ENCODE results near the gene NDUFS8.

Gene NDUFS8

DNA sequence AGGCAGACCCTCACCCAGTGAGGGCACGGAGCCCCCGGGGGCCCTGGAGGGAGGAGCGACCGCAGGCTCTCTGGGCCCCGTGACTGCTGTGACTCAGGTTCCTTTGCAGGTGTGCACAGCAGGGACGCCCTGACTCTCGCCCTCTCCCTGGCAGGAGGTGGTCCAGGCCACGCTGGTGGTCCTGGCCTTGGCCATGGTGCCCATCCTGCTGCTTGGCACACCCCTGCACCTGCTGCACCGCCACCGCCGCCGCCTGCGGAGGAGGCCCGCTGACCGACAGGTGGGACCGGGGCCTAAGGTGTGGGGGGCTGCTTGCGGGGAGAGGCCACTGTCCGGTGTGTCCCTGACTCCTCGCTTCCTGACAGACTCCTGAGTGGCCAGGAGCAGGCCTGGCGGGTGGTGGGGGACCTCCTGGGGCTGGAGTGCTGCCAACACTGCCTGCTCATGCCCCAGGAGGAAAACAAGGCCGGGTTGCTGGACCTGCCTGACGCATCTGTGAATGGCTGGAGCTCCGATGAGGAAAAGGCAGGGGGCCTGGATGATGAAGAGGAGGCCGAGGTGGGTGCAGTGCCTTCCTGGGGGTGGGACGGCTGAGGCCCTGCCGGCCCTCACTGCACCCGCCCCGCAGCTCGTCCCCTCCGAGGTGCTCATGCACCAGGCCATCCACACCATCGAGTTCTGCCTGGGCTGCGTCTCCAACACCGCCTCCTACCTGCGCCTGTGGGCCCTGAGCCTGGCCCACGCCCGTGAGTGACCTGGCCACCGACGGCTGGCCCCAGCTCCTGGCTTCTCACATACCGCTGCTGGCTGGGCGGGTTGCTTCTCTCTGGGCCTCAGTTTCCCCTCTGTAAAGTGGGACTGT is 19.3 kb downstream of the NDUFS8 start:
- no peak for DNase-seq (ENCODE audit: low read depth)

DNA sequence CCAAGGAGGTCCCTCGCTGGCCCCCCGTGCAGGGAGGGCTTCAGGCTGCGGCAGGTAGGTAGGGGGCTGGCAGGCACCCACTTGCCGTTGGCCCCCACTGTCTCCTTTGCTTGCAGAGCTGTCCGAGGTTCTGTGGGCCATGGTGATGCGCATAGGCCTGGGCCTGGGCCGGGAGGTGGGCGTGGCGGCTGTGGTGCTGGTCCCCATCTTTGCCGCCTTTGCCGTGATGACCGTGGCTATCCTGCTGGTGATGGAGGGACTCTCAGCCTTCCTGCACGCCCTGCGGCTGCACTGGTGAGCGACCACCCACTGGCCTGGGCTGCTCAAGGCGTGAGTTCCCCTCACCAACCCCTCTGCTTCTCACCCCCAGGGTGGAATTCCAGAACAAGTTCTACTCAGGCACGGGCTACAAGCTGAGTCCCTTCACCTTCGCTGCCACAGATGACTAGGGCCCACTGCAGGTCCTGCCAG is 19.9 kb downstream of the NDUFS8 start:
- no peak for DNase-seq (ENCODE audit: low read depth)

DNA sequence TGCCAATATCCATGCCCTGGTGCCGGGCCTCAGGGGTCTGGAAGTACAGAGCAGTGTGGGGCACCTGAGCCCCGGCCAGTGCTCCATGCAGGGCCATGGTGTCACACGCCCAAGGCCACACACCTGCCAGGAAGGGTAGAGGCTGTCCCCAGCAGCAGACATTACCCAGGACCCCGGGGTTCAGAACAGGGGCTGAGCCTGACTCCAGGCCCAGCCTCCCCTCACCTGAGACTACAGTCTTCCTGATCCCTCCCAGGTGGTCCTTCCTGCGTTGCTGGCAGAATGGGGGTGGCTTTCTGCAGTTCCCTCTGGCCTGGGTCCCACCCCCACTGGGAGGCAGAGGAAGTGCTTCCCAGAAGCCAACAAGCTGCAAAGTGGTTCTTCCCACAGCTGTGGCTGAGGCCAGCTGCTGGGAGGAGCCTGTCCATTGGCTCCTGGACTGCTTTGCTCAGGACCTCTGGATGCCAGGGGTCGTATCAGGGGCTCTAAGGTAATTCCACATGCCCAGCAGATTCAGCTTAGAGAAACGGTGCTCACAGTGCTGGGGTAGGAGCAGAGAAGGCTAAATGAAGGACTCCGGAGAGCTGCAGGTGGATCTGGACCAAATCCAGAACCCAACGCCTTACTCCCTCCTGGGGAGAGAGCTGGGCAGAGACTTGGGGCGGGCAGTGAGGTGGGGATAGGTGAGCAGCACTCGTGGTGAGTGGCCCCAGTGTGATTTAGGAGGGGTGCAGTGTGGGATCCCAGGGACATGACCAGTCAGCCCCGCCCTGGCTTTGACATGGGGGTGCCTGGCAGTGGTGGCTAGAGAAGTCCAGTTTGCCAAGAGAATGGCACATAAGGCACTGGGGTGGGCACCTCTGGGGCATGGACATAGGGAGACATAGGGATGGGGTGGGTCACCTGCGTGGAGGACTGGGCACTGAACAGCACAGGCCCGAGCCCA is 21.0 kb downstream of the NDUFS8 start:
- DNase-seq (ENCODE audit: low read depth), result no peak

- DNase-seq (ENCODE audit: low read depth), result no peak
Measured at GRCh38 chr11:68052137-68052873, 21.8 kb downstream of the NDUFS8 start.

- DNase-seq (ENCODE audit: low read depth), result no peak
Measured at GRCh38 chr11:68053117-68053516, 22.6 kb downstream of the NDUFS8 start.

DNA sequence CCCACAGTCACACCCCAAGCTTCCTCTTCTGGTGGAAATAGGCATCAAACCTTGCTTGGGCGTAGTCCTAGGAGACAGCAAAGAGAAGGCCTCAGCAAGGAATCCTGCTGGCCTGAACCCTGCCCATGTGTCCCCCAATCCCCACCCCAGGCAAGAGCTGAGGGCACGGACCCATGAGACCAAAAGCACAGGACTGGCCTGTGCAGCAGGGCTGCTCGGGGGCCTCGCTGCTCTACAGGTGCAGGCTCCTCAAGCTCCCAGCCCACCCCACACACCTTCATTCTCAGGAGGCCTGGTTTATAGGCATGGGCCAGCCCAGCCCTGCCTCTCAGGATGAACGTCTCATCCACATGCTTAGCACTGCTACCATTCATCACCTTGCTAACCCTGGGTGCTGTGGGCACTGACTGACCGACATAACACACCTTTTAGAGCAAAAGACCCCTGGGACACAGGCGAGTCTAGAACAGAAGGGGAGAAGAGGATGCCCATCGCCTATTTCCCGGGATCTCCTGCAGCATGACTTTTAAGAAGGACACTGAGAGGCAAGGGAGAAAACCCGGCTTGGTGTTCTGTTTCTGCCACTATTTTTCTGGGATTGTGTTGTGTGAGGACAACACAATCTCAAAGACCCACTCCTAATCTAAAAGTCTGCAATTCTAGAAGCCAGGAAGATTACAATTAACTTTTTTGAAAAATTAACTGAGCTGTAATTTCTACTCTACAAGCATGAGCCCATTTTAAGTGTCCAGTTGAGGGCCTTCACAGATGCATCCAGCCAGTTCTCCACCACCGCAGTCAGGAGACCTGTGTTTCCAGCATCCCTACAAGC is 23.7 kb downstream of the NDUFS8 start:
- DNase-seq (ENCODE audit: low read depth), result no peak

- no peak for DNase-seq (ENCODE audit: low read depth)
Measured at GRCh38 chr11:68056317-68057285, 26.1 kb downstream of the NDUFS8 start.

GRCh38 chr11:68057807-68058206 is 27.3 kb downstream of the NDUFS8 start:
- no peak for DNase-seq (ENCODE audit: low read depth)

DNA sequence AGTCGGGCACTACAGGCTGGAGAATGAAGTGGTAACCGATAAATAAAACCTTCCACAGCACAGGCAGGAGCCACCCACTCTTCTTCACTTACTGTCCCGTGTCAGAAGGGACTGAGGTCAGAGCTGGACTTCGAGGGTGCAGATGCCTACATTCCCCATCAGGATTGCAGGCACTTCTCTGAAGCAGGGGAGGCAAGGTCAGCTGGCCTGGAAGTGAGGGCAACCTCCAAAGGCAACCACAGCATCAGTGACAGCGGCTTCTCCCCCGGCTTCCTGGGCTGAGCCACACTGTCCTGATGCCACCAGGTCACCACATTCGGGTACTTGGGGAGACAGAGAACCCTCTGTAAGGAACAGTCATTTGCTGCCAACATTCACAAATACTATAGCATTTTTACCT is 31.0 kb downstream of the NDUFS8 start:
- no peak for DNase-seq (ENCODE audit: low read depth)

DNA sequence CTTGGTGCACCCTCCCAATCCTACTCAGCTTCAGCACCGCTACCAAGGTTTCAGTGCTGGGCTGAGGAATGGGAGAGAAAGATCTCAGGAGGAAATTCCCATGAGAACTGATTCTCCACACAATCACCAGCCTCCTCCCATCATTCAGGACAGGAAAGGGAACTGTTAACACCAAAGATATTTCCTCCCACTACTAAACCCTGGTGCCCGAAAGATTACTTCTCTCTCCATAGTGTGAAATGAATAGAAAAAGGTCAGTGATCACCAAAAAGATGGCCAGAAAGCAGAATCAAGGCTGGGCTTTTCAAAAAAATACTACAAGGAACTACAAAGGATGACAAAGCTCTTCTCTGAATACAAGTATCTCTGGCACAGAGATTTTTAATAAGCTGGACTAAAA is 34.4 kb downstream of the NDUFS8 start:
- DNase-seq (ENCODE audit: low read depth), result no peak

DNA sequence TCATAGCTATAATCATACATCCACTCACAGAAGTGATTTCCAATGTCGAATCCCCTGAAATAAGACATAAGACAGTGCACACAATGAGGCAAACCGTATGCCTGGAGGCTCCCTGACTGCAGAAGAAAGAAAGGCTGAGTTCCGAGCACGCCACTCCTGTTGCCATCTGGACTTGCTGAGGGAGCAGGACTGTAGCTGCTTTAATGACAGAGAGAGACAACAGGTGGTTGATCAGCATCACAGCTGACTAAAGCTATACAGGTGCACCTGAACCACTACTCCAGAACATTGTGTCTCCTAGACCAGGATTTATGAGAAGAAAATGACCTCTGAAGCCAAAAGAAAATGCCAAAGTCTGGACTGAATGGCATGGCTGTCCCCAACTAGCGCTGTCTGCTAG is 35.4 kb downstream of the NDUFS8 start:
- no peak for DNase-seq (ENCODE audit: low read depth)

DNA sequence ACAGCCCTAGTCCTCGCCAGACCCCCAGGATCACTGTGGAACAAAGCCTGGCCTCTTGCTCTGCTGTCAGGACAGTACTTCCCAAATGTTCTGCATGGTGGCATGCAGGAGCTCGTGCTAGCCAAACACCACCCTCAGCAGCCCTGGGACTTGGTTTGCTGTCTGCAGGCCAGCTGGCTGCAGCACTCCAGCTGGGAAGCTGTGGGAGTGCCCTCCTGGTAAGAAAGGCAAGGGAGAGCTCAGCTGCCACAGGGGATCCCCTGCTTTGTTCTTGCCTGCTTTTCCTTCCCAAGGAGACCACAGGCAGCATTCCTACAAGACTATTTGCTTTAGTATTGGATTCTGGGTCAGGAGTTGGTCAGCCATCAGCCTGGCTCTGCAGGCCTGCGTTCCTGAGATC is 36.3 kb downstream of the NDUFS8 start:
- no peak for DNase-seq (ENCODE audit: low read depth)

GRCh38 chr11:68067991-68068390 is 37.5 kb downstream of the NDUFS8 start:
- DNase-seq (ENCODE audit: low read depth), result no peak

GRCh38 chr11:68071281-68072048 is 41.0 kb downstream of the NDUFS8 start:
- DNase-seq (ENCODE audit: low read depth), result no peak

- DNase-seq (ENCODE audit: low read depth), result no peak
Measured at GRCh38 chr11:68074584-68075352, 44.3 kb downstream of the NDUFS8 start.

- no peak for DNase-seq (ENCODE audit: low read depth)
Measured at GRCh38 chr11:68076371-68077042, 46.0 kb downstream of the NDUFS8 start.

DNA sequence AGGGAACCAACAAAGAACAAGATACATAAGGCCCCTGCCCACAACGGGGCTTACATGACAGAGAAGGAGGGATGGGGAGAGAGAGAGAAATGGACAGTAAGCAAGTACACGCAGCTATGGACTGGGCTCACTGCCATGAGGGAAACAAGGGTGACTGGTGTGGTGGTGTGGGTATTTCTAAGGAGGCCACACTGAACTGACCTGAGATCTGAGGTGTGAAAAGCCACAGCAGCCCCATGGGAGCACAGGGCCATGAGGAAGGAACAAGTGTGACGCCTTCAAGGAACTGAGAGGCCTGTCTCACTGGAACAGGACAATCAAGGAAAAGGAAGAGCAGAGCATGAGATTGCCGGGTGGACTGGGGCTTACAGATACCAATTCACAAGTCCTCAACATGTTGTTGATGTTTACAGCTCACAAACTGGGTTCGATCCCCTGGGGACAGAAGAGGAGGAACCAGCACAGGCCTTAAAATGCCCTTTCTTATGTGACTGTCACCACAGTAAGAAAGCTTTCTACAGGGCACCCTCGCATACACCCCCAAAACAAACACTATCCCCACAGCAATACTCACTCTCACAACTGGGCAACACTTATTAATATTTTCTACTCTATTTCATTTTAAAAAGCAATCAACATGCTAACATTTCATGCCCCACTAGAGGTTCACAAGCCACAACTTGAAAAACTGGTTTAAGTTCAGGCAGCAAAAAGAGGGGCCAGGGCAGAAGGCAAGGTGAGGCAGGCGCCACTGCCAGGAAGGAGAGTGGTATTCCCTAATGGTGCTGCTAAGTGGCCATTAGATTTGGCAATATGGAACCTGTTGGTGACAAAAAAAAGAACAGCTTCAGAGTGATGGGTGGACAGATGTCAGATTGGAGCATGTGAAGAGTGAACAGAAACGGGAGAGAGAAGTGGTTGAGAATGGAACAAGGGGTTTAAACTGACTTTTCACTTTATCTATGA is 47.4 kb downstream of the NDUFS8 start:
- no peak for DNase-seq (ENCODE audit: low read depth)

All from stimulated activated CD8-positive, alpha-beta memory T cell treated with anti-CD3 and anti-CD28 coated beads, Interleukin-4, amount 100 ng/mL, for 24 hours (primary cell).